AG09309 (cell line): ENCODE data around the gene RNF4.
A peak's percentile ranks its signal among the peaks of the same experiment; 100 is the strongest.

Source experiments
- DNase-seq: peaks from one replicate; pipeline ENCODE4 v3.0.0-alpha.2; 2010; ENCODE audit warnings: low read depth
- H3K4me3 ChIP-seq: 2 replicates; pipeline ENCODE4 v1.5.1; 2011; ENCODE audit warnings: mild to moderate bottlenecking, low read depth, low read length, moderate library complexity; ENCODE audit not compliant: control insufficient read depth
- CTCF ChIP-seq: IDR thresholded peaks from 2 replicates; pipeline ENCODE4 v1.5.1; 2011; ENCODE audit warnings: mild to moderate bottlenecking, low read depth, low read length, inconsistent platforms; ENCODE audit not compliant: insufficient read depth, control insufficient read depth; ENCODE audit errors: missing control alignments

The RNF4 gene, protein sequence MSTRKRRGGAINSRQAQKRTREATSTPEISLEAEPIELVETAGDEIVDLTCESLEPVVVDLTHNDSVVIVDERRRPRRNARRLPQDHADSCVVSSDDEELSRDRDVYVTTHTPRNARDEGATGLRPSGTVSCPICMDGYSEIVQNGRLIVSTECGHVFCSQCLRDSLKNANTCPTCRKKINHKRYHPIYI

GRCh38 chr4:2468456-2469191 is at the start of gene RNF4:
Gene RNF4, plus strand, starts transcription at chr4:2469106. Its CDS starts 21,388 bp downstream, at chr4:2490494.
- no peak for TF ChIP-seq CTCF
- peak within 1 kb of the TSS; percentile 74 for H3K4me3 ChIP-seq
- DNase-seq: peak; percentile 84

DNA sequence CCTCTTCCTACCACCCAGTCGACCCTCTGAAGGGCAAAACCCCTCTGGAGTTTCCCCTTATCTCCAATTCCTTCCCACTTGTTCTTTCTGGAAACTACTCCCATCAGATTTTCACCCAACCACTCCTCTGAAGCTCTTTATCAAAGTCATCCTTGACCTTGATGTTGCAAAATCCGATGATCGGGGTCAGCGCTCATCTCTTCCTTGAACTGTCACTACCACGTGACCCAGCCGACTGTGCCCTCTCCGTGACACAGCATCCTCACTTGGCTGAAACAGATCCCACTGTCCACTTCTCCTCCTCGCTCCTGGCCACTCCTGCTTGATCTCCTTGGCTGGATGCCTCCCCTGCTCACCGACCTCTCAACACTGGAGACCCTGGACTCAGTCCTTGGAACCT is 49.1 kb upstream of the RNF4 start:
- DNase-seq: no peak
- TF ChIP-seq CTCF: no peak
- no peak overlapping the region for H3K4me3 ChIP-seq

- TF ChIP-seq CTCF: no peak
- no peak for DNase-seq
- no peak overlapping the region for H3K4me3 ChIP-seq
Measured at GRCh38 chr4:2421928-2422327, 47.0 kb upstream of the RNF4 start.

- TF ChIP-seq CTCF: no peak
- H3K4me3 ChIP-seq: no peak overlapping the region
- no peak for DNase-seq
Measured at GRCh38 chr4:2423066-2423465, 45.8 kb upstream of the RNF4 start.

- TF ChIP-seq CTCF: no peak
- no peak overlapping the region for H3K4me3 ChIP-seq
- no peak for DNase-seq
Measured at GRCh38 chr4:2423695-2424094, 45.2 kb upstream of the RNF4 start.

GRCh38 chr4:2424581-2424980 is 44.3 kb upstream of the RNF4 start:
- TF ChIP-seq CTCF: no peak
- no peak for DNase-seq
- no peak overlapping the region for H3K4me3 ChIP-seq
